HG03103 (cell line): ENCODE results near the gene RPL7L1.
A peak's percentile ranks its signal among the peaks of the same experiment; 100 is the strongest.

Experiments
- ATAC-seq: cut with Tn5 transposase; IDR thresholded peaks from one replicate; pipeline ENCODE4 v1.9.1; 2021; ENCODE audit warnings: low read depth; ENCODE audit not compliant: unreplicated experiment

RPL7L1 gene

GRCh38 chr6:42928986-42929820 is 49.8 kb downstream of the RPL7L1 start, which contains the start of gene CNPY3:
Gene CNPY3 (plus strand): TSS chr6:42929480. CDS start chr6:42929571, 91 bp downstream.
- ATAC-seq = peak; percentile 67

- peak; percentile 48 for ATAC-seq
These were observed 50.5 kb downstream of the RPL7L1 start for GRCh38 chr6:42929821-42930360.

GRCh38 chr6:42932412-42932811 is 53.0 kb downstream of the RPL7L1 start:
- no peak for ATAC-seq

GRCh38 chr6:42933205-42933604 is 53.8 kb downstream of the RPL7L1 start:
- no peak for ATAC-seq

- ATAC-seq = no peak
These were observed 55.9 kb downstream of the RPL7L1 start for GRCh38 chr6:42935322-42935721.

GRCh38 chr6:42936398-42936797 is 57.0 kb downstream of the RPL7L1 start:
- no peak for ATAC-seq

GRCh38 chr6:42937548-42938427 is 58.4 kb downstream of the RPL7L1 start:
- ATAC-seq = no peak

GRCh38 chr6:42938428-42938796 is 59.0 kb downstream of the RPL7L1 start:
- ATAC-seq = no peak

GRCh38 chr6:42938987-42939809 is 59.8 kb downstream of the RPL7L1 start:
- ATAC-seq = no peak
